Left ventricle myocardium inferior (tissue), 1 donor: ENCODE measurements around the gene SLC25A48. TPM values are rescaled to one million over a fixed set of nuclear protein-coding genes. Genes with fewer than 3 reads are reported as not detected.

ENCODE experiments used
- DNase-seq: peaks from one replicate; pipeline ENCODE4 v3.0.0-alpha.2; 2020
- H3K27ac ChIP-seq: fragments of 200-600 bp; replicated peaks from 2 replicates; pipeline ENCODE4 v1.8.0; 2021
- H3K27me3 ChIP-seq: fragments of 200-600 bp; 2 replicates; pipeline ENCODE4 v1.8.0; 2021; ENCODE audit warnings: low read depth
- H3K36me3 ChIP-seq: fragments of 200-600 bp; 2 replicates; pipeline ENCODE4 v1.8.0; 2021
- H3K4me1 ChIP-seq: fragments of 200-600 bp; 2 replicates; pipeline ENCODE4 v1.8.0; 2021
- H3K4me3 ChIP-seq: fragments of 200-600 bp; 2 replicates; pipeline ENCODE4 v1.8.0; 2021; ENCODE audit warnings: mild to moderate bottlenecking, moderate library complexity
- H3K9me3 ChIP-seq: fragments of 200-600 bp; replicated peaks from 2 replicates; pipeline ENCODE4 v1.8.0; 2021
- CTCF ChIP-seq: fragments of 200-600 bp; IDR thresholded peaks from 2 replicates; pipeline ENCODE4 v1.8.0; 2021; ENCODE audit warnings: antibody characterized with exemption, mild to moderate bottlenecking, borderline replicate concordance
- intact Hi-C: fragments of 100-400 bp; cut with micrococcal nuclease; formaldehyde crosslinking; loops from one replicate; pipeline ENCODE4 v1.11.0; 2022
- total RNA-seq: library from RNA; stranded (reverse); fragmentation: NEBNext Ultra II Directional; extraction: Animal tissue kit (Norgen Biotek cat#: 25700); gene quantifications from one replicate; pipeline ENCODE4 v1.2.1, GENCODE V29; 2021
- donor health status: DM: no; HTN: yes; CAD: no; lungs with severe emphysema.

Gene SLC25A48
- total RNA-seq, 1 donor from 2014 or later: not detected

GRCh38 chr5:135894276-135894675 lies 59.8 kb downstream of the SLC25A48 start:
- no peak for DNase-seq

GRCh38 chr5:135894789-135895188 lies 60.3 kb downstream of the SLC25A48 start:
- peaks cover 52% of the 10 kb centered on the region for H3K27me3 ChIP-seq
- peaks cover 19% of the 10 kb centered on the region for H3K4me1 ChIP-seq
- DNase-seq: no peak
- no peak overlapping the region for H3K27ac ChIP-seq
- peaks cover 5% of the 10 kb centered on the region for H3K9me3 ChIP-seq
- H3K36me3 ChIP-seq: no peaks in the 10 kb centered on the region
- TF ChIP-seq CTCF: no peak
- H3K4me3 ChIP-seq: no peak overlapping the region
- intact Hi-C loops: no loop called here

More at GRCh38 chr5:135894276-135894675, 59.8 kb downstream of the SLC25A48 start:
- peaks cover 19% of the 10 kb centered on the region for H3K4me1 ChIP-seq
- H3K9me3 ChIP-seq: peaks cover 5% of the 10 kb centered on the region
- H3K4me3 ChIP-seq: no peak overlapping the region
- no peaks in the 10 kb centered on the region for H3K36me3 ChIP-seq
- no peak overlapping the region for H3K27ac ChIP-seq
- peaks cover 47% of the 10 kb centered on the region for H3K27me3 ChIP-seq
- TF ChIP-seq CTCF: no peak
- intact Hi-C loops: no loop called here

DNA sequence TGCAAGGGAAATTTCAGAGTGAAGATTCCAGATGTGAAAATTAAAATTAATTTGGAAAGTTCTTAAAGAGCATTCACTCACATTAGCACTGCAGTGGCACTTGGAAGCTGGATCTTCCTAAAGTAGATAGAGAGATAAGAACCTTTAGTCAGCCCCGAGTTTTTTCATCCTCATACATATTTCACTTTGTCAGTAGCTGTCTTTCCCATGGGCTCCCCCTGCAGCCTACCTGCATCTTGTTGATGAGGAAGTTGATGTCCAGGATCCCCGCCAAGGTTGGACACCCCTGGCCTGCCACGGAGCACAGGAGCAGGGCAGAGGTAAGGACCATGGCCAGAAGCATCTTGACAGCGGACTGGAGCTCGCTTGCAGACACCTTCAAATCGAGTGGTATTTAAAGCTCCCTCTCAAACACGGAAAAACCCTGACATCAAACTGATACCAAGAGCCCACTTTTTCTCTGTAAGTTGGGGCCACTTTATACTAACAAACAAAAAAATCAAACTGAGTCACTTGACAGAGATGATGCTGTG lies 61.1 kb downstream of the SLC25A48 start, which contains the start of gene IL9:
Gene IL9, minus strand, starts transcription at position 368 of the 533 bp plus-strand sequence. Its CDS starts 25 bp downstream, at position 343.
- intact Hi-C loops: no loop called here
- H3K4me1 ChIP-seq: peaks cover 14% of the 10 kb centered on the region
- H3K36me3 ChIP-seq: no peaks in the 10 kb centered on the region
- H3K9me3 ChIP-seq: peaks cover 5% of the 10 kb centered on the region
- no peak for TF ChIP-seq CTCF
- DNase-seq: no peak
- peaks cover 58% of the 10 kb centered on the region for H3K27me3 ChIP-seq
- no peak within 1 kb of the TSS for H3K4me3 ChIP-seq
- no peak within 1 kb of the TSS for H3K27ac ChIP-seq

GRCh38 chr5:135898651-135899050 lies 64.2 kb downstream of the SLC25A48 start:
- peaks cover 88% of the 10 kb centered on the region for H3K27me3 ChIP-seq
- H3K4me1 ChIP-seq: no peaks in the 10 kb centered on the region
- no peak for TF ChIP-seq CTCF
- H3K36me3 ChIP-seq: no peaks in the 10 kb centered on the region
- H3K27ac ChIP-seq: no peak overlapping the region
- H3K9me3 ChIP-seq: peaks cover 5% of the 10 kb centered on the region
- no peak for DNase-seq
- H3K4me3 ChIP-seq: no peak overlapping the region
- intact Hi-C loops: no loop called here

DNA sequence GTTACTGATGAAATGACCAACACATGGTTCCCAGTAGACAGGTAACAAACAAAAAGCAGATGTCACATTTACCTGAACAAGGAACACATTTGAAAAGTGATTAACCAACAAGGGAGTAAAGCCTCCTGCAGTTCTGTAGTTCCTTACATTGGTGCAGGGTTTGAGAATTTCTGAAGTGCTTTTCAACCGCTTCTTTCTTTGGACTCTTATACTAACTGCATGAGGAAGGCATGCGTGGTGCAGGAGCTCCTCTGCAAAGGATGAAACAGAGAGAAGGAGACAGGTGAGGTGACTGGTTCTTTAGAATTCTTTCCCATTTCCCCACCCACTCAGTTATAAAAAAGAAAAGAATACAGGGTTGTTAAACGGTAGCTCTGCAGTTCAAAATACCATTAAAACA lies 65.8 kb downstream of the SLC25A48 start:
- no peak for TF ChIP-seq CTCF
- H3K9me3 ChIP-seq: peaks cover 5% of the 10 kb centered on the region
- no peaks in the 10 kb centered on the region for H3K4me1 ChIP-seq
- intact Hi-C loops: no loop called here
- no peak overlapping the region for H3K27ac ChIP-seq
- H3K27me3 ChIP-seq: peaks cover 93% of the 10 kb centered on the region
- H3K36me3 ChIP-seq: no peaks in the 10 kb centered on the region
- no peak for DNase-seq
- H3K4me3 ChIP-seq: no peak overlapping the region
